GM21447 (cell line): ENCODE data around the gene TECPR1.

Source experiments
- ATAC-seq: cut with Tn5 transposase; IDR thresholded peaks from one replicate; pipeline ENCODE4 v1.9.1; 2021; ENCODE audit not compliant: unreplicated experiment

The TECPR1 gene

GRCh38 chr7:98283887-98284222 lies 31.8 kb upstream of the TECPR1 start:
- no peak for ATAC-seq

- no peak for ATAC-seq
These were observed 31.3 kb upstream of the TECPR1 start for GRCh38 chr7:98283127-98283886.

- ATAC-seq, result no peak
These were observed 30.7 kb upstream of the TECPR1 start for GRCh38 chr7:98282703-98283102.

GRCh38 chr7:98281757-98282606 lies 29.9 kb upstream of the TECPR1 start:
- ATAC-seq, result peak; percentile 29

GRCh38 chr7:98280791-98281756 lies 29.0 kb upstream of the TECPR1 start, which contains the start of gene BRI3:
Gene BRI3, plus strand, starts transcription at chr7:98281686. Its CDS starts 110 bp downstream, at chr7:98281796.
- peak; percentile 78 for ATAC-seq

- no peak for ATAC-seq
These were observed 28.3 kb upstream of the TECPR1 start for GRCh38 chr7:98280296-98280695.

GRCh38 chr7:98278936-98279335 lies 26.9 kb upstream of the TECPR1 start:
- no peak for ATAC-seq

GRCh38 chr7:98278408-98278807 lies 26.4 kb upstream of the TECPR1 start:
- ATAC-seq, result no peak

GRCh38 chr7:98276241-98276761 lies 24.3 kb upstream of the TECPR1 start:
- no peak for ATAC-seq

- ATAC-seq, result no peak
These were observed 15.3 kb upstream of the TECPR1 start for GRCh38 chr7:98267303-98267702.

- ATAC-seq, result no peak
These were observed 14.8 kb upstream of the TECPR1 start for GRCh38 chr7:98266840-98267239.

GRCh38 chr7:98265841-98266271 lies 13.8 kb upstream of the TECPR1 start:
- no peak for ATAC-seq

GRCh38 chr7:98257701-98258100 lies 5.7 kb upstream of the TECPR1 start:
- no peak for ATAC-seq

- ATAC-seq, result no peak
These were observed 4.4 kb upstream of the TECPR1 start for GRCh38 chr7:98256431-98256830.

GRCh38 chr7:98254951-98255610 lies 3.0 kb upstream of the TECPR1 start:
- no peak for ATAC-seq

GRCh38 chr7:98254516-98254915 lies 2.5 kb upstream of the TECPR1 start:
- ATAC-seq, result no peak

- peak; percentile 24 for ATAC-seq
These were observed 508 bp upstream of the TECPR1 start for GRCh38 chr7:98252425-98253054.

GRCh38 chr7:98251231-98251600 lies 816 bp downstream of the TECPR1 start:
- ATAC-seq, result peak; percentile 41

- ATAC-seq, result no peak
These were observed 1.2 kb downstream of the TECPR1 start for GRCh38 chr7:98250789-98251188.

- ATAC-seq, result no peak
These were observed 2.9 kb downstream of the TECPR1 start for GRCh38 chr7:98249106-98249505.
